NCI-H82 treated with DMSO at 0.1 percent for 48 hours (cell line): ENCODE measurements around the gene MANEAL.
A peak's percentile ranks its signal among the peaks of the same experiment; 100 is the strongest.
"Not testable (repeated sequence)": the region's sequence is repeated elsewhere in the genome, so short reads cannot be mapped to it uniquely, and the experiment has no call there.

ENCODE experiments used
- DNase-seq: peaks from one replicate; lab custom pipeline; 2025; ENCODE audit not compliant: unreplicated experiment; lab: John Stamatoyannopoulos, UW

Gene MANEAL, protein sequence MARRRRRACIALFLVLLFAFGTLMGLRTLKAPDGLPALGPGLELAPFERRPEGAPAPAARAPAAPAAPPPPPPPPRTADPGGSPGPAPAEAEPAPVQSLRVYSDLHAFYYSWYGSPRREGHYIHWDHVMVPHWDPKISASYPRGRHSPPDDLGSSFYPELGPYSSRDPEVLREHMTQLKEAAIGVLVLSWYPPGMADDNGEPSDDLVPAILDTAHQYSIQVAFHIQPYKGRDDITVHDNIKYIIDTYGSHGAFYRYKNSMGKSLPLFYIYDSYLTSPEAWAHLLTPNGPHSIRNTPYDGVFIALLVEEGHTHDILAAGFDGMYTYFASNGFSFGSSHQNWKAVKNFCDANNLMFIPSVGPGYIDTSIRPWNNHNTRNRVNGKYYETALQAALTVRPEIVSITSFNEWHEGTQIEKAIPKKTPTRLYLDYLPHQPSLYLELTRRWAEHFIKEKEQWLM

GRCh38 chr1:37793773-37794371 lies at the start of gene MANEAL:
Gene MANEAL, plus strand, starts transcription at chr1:37793847. Its CDS starts 336 bp downstream, at chr1:37794183.
- no peak for DNase-seq

DNA sequence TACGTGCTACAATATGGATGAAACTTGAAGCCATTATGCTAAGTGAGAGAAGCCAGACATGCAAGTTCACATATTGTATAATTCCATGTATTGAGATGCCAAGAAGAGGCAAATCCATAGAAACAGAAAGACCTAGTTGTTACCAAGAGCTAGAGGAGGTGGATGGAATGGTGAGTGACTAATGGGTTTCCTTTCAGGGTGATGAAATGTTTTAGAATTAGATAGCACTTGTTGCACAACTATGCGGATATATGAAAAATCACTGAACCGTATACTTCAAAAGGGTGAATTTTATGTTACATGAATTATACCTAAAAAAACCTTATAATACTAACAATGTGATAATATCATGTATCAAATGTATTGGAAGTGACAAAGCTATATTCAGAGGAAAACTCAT lies 46.8 kb upstream of the MANEAL start:
- DNase-seq: no peak

GRCh38 chr1:37748565-37748964 lies 45.1 kb upstream of the MANEAL start:
- no peak for DNase-seq

DNA sequence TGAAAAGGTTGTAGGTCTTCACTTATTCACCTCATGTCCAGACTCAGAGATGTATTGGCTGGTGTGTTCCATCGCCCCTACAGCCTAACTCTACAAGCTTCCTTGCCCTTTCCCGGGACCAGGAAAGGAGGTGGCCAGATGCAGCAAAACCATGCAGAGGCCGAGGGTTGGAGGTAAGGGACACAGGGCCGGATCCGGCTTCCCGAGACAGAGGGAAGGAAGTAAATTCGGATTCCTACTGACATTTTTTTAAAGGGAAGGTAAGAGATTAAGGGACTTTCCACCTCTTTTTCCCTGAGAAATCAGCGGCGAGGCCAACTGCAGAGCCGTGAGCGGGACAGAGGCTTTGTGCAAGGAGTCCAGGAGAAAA lies 41.4 kb upstream of the MANEAL start:
- DNase-seq: no peak

DNA sequence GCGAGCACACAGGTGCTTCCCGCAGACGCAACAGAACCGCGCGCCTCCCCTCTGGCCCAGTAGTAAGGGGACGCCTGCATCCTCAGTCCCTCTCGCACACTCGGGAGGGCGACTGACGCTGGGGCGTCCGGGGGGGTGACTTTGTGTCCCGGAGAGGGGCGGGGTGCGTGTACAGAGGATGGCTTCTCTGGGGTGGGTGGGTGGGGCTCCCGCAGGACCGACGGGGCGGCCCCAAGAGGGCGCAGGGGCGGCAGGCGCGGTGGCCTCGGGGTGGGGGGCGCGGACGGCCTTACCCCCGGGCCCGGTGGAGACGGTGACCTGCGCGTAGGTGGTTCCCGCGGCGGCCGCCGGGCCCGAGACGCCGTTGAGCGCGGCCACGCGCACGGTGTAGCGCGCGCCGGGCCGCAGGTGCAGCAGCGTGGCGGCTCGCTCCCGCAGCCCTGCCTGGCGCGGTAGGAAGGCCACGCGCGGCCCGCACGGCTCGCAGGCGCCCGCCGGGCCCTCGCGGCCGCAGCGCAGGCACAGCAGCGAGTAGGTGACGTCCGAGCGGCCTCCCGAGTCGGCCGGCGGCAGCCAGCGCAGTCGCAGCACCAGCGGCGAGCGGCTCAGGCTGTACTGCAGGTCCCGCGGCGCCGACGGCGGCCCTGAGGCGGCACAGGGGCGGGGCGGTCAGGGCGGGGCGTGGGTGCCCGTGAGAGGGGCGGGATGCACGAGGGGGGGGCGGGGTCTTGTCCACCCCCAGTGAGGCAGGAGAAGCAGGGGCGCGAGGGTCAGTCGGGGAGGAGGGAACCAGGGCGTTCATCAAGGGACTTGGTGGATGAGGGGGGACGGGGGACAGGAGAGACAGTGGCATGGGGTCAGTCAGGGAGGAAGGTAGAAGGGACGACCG lies 40.8 kb upstream of the MANEAL start:
- no peak for DNase-seq

- no peak for DNase-seq
Measured at GRCh38 chr1:37753473-37754321, 40.0 kb upstream of the MANEAL start.

DNA sequence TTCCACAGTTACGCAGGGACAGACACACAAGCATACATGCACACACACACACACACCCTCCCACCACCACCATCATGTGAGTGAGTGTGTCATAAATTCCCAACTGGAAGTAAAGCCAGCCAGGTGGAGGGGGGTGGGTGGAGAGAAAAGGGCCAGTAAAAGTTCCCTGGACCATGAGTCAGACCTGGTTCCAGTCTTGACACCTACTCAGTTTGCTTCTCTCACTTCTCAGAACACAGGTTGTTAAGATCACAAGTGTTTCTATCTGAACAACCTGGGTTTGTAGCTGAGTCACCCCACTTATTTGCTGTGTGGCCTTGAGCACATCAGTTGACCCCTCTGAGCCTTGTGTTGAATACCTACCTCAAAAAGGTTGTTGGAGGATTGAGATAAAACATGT lies 38.4 kb upstream of the MANEAL start:
- no peak for DNase-seq

GRCh38 chr1:37755951-37756560 lies 37.6 kb upstream of the MANEAL start:
- DNase-seq: no peak

DNA sequence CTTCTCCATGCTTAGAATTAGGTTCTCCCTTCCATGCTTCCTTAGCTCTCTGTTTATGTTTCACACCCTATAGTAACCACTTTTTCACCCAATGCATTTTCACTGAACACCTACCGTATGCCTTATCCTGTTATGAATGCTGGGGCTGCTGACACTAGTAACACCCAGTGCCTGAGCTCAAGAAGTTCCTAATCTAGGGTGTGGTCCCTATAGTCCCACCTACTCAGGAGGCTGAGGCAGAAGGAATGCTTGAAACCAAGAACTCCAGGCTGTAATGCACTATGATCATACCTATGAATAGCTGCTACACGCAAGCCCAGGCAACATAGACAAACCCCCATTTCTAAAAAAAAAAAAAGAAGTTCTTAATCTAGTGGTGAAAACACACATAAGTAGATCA lies 34.2 kb upstream of the MANEAL start:
- no peak for DNase-seq

GRCh38 chr1:37761416-37762095 lies 32.1 kb upstream of the MANEAL start:
- no peak for DNase-seq

- DNase-seq: no peak
Measured at GRCh38 chr1:37762516-37762915, 31.1 kb upstream of the MANEAL start.

GRCh38 chr1:37763791-37764413 lies 29.7 kb upstream of the MANEAL start:
- DNase-seq: no peak

DNA sequence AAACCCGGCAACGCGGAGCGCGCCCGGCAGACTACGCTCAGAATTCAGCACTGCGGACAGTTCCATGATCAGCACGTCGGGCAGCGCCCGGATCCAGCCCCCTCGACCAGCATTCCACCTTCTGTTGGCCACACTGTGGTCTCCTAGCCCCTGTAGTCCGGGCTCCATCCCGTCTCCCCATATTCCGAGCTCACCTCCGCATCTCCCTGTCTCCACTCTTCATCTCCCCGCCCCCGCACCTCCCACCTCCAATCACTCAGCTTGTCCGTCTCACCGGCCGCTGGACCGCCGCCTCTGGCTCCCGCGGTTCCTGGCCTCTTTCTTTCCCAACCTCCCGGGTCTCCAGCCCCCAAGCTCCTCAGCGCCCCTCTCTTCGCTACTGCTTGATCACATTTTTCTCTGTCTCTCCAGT lies 29.2 kb upstream of the MANEAL start:
- DNase-seq: no peak

DNA sequence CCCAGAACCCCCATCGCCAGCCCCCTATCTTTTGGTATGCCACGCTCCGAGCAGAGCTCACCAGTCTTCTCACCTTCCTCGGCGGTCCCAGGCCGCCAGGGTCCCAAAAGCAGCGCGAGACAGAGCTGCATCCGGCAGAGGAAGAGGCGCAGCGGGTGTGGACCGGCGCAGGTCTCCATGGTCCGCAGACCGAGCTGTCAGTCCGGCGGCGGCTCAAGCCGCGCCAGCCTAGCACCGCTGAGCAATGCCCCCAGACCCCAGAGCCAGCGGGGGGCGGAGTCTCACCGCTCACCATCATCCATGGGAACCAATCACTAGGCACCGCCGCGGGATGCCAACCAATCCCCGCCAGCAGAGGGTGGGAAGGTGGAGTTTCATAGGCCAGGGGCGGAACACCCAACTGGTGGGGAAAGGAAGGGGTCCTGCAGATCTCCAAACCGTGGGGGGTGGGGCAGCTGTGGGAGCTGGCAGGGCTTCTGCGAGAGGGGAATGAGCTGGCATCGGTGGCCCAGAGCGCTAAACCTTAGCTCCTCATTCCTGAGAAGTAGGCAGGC lies 28.7 kb upstream of the MANEAL start, which contains the start of gene EPHA10:
EPHA10 (minus strand) TSS at position 233 of the 554 bp plus-strand sequence; CDS start at position 179, 54 bp downstream.
- peak; percentile 78 for DNase-seq

- DNase-seq: peak; percentile 45
Measured at GRCh38 chr1:37765916-37766664, 27.6 kb upstream of the MANEAL start.

DNA sequence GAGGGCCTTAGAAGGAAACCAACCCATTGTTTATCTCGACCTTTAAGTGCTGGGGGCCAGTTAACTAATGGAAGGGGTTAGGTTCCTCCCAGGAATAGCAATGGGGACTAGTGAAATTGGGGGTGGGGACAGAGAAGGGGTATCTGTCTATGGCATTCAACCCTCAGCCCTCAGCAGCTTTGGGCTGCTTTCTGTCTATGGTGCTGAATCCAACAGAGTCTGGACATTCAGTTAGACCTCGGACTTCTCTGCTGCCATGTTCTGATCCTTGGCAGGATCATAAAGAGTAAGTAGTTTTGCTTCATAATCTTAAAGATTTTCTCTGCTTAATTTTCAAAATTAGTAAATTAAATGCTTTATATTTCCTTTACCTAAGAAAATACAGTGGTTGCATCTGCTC lies 26.2 kb upstream of the MANEAL start:
- no peak for DNase-seq

DNA sequence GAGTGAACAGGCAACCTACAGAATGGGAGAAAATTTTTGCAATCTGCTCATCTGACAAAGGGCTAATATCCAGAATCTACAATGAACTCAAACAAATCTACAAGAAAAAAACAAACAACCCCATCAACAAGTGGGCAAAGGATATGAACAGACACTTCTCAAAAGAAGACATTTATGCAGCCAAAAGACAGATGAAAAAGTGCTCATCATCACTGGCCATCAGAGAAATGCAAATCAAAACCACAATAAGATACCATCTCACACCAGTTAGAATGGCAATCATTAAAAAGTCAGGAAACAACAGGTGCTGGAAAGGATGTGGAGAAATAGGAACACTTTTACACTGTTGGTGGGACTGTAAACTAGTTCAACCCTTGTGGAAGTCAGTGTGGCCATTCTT lies 22.2 kb upstream of the MANEAL start:
- not testable (repeated sequence) for DNase-seq

DNA sequence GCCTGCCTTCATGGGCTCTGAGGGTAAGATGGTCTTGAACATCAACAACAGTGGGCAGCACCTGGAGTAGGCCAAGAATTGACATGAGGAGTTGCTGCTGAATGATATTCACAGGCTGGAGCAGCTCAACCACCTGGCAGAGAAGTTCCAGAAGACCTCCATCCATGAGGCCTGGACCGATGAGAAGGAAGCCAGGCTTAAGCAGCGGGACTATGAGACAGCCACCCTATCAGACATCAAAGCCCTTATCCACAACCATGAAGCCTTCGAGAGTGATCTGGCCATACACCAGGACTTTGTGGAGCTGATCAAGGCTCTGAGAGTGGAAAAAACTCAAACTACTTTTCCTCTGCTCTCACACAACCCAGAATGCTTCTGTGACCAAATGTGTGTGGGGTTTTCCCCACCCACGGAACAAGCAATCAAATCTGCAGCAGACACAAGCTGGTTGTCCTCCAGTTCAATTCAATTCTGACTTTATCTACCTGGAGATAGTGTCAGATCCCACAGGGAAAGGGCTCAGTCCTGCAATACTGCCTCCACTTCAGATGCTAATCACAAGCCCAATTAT lies 16.6 kb upstream of the MANEAL start:
- no peak for DNase-seq
